ENCODE measurements around the gene PRKCQ.
"Not testable (repeated sequence)": the region's sequence is repeated elsewhere in the genome, so short reads cannot be mapped to it uniquely, and the experiment has no call there.

The PRKCQ gene

GRCh38 chr10:6445671-6446316 is 134.3 kb downstream of the PRKCQ start:
- DNase-seq = no peak

GRCh38 chr10:6439875-6440274 is 140.2 kb downstream of the PRKCQ start:
- not testable (repeated sequence) for DNase-seq

GRCh38 chr10:6431861-6432260 is 148.2 kb downstream of the PRKCQ start:
- no peak for DNase-seq

GRCh38 chr10:6431186-6431585 is 148.9 kb downstream of the PRKCQ start:
- no peak for DNase-seq

- no peak for DNase-seq
Measured at GRCh38 chr10:6430423-6430980, 149.6 kb downstream of the PRKCQ start.

- no peak for DNase-seq
Measured at GRCh38 chr10:6427357-6427959, 152.6 kb downstream of the PRKCQ start.

- no peak for DNase-seq
Measured at GRCh38 chr10:6426317-6426716, 153.8 kb downstream of the PRKCQ start.

GRCh38 chr10:6423413-6424170 is 156.5 kb downstream of the PRKCQ start:
- no peak for DNase-seq

- no peak for DNase-seq
Measured at GRCh38 chr10:6423004-6423403, 157.1 kb downstream of the PRKCQ start.

GRCh38 chr10:6418613-6419216 is 161.4 kb downstream of the PRKCQ start:
- no peak for DNase-seq

GRCh38 chr10:6418167-6418566 is 161.9 kb downstream of the PRKCQ start:
- DNase-seq = no peak

- no peak for DNase-seq
Measured at GRCh38 chr10:6416892-6417512, 163.1 kb downstream of the PRKCQ start.

- DNase-seq = no peak
Measured at GRCh38 chr10:6411436-6411835, 168.6 kb downstream of the PRKCQ start.

GRCh38 chr10:6410830-6411229 is 169.2 kb downstream of the PRKCQ start:
- DNase-seq = no peak

GRCh38 chr10:6409971-6410643 is 170.0 kb downstream of the PRKCQ start:
- no peak for DNase-seq

- no peak for DNase-seq
Measured at GRCh38 chr10:6408799-6409198, 171.3 kb downstream of the PRKCQ start.

GRCh38 chr10:6407034-6407721 is 172.9 kb downstream of the PRKCQ start:
- DNase-seq = no peak

- no peak for DNase-seq
Measured at GRCh38 chr10:6406220-6407033, 173.6 kb downstream of the PRKCQ start.

GRCh38 chr10:6405713-6406112 is 174.4 kb downstream of the PRKCQ start:
- no peak for DNase-seq

Data from activated gamma-delta T cell (primary cell).